HEK293 (cell line): ENCODE results near the gene ARRDC2.

ENCODE experiments used
- BCL11B ChIP-seq: fragments of 450-650 bp; formaldehyde crosslinking; IDR thresholded peaks from 2 replicates; pipeline ENCODE4 v1.5.1; 2016; ENCODE audit warnings: low read depth, missing biosample characterization, missing genetic modification characterization
- GLI4 ChIP-seq: fragments of 450-650 bp; formaldehyde crosslinking; IDR thresholded peaks from 2 replicates; pipeline ENCODE4 v1.5.1; 2016; ENCODE audit warnings: missing biosample characterization, missing genetic modification characterization
- HOXD13 ChIP-seq: sonication (generic); formaldehyde crosslinking; IDR thresholded peaks from 2 replicates; pipeline ENCODE4 v1.8.0; 2022; ENCODE audit warnings: missing genetic modification reagents, borderline replicate concordance
- MZF1 ChIP-seq: fragments of 450-650 bp; formaldehyde crosslinking; IDR thresholded peaks from 2 replicates; pipeline ENCODE4 v1.5.1; 2017; ENCODE audit warnings: missing biosample characterization, missing genetic modification characterization, borderline replicate concordance
- PBX3 ChIP-seq: sonication (generic); formaldehyde crosslinking; IDR thresholded peaks from 2 replicates; pipeline ENCODE4 v1.8.1; 2022; ENCODE audit warnings: mild to moderate bottlenecking, moderate library complexity, missing genetic modification reagents
- PRDM1 ChIP-seq: fragments of 450-650 bp; formaldehyde crosslinking; IDR thresholded peaks from 2 replicates; pipeline ENCODE4; 2016; ENCODE audit warnings: missing biosample characterization, missing genetic modification characterization
- SALL2 ChIP-seq: fragments of 450-650 bp; formaldehyde crosslinking; IDR thresholded peaks from 2 replicates; pipeline ENCODE4 v1.5.0; 2017; ENCODE audit warnings: missing biosample characterization, mild to moderate bottlenecking, missing genetic modification characterization, borderline replicate concordance
- SCRT1 ChIP-seq: fragments of 450-650 bp; formaldehyde crosslinking; IDR thresholded peaks from 2 replicates; pipeline ENCODE4 v1.5.1; 2016; ENCODE audit warnings: missing biosample characterization, missing genetic modification characterization, borderline replicate concordance
- ZBTB17 ChIP-seq: fragments of 450-650 bp; formaldehyde crosslinking; IDR thresholded peaks from 2 replicates; pipeline ENCODE4 v1.5.1; 2016; ENCODE audit warnings: missing biosample characterization, missing genetic modification characterization
- ZBTB48 ChIP-seq: fragments of 450-650 bp; formaldehyde crosslinking; IDR thresholded peaks from 2 replicates; pipeline ENCODE4 v1.5.1; 2016; ENCODE audit warnings: missing biosample characterization, missing genetic modification characterization
- ZBTB49 ChIP-seq: fragments of 450-650 bp; formaldehyde crosslinking; IDR thresholded peaks from 2 replicates; pipeline ENCODE4 v1.5.1; 2016; ENCODE audit warnings: missing biosample characterization, missing genetic modification characterization, low read depth
- ZBTB8A ChIP-seq: fragments of 450-650 bp; formaldehyde crosslinking; IDR thresholded peaks from 2 replicates; pipeline ENCODE4 v1.5.1; 2016; ENCODE audit warnings: missing biosample characterization, missing genetic modification characterization
- ZEB2 ChIP-seq: fragments of 450-650 bp; formaldehyde crosslinking; IDR thresholded peaks from 2 replicates; pipeline ENCODE4 v1.5.1; 2016; ENCODE audit warnings: missing biosample characterization, missing genetic modification characterization
- ZFHX2 ChIP-seq: fragments of 450-650 bp; formaldehyde crosslinking; conservative IDR thresholded peaks from 2 replicates; pipeline ENCODE4 v1.5.1; 2016; ENCODE audit warnings: missing biosample characterization, missing genetic modification characterization
- ZNF169 ChIP-seq: fragments of 450-650 bp; formaldehyde crosslinking; IDR thresholded peaks from 2 replicates; pipeline ENCODE4 v1.5.1; 2016; ENCODE audit warnings: missing biosample characterization, missing genetic modification characterization
- ZNF19 ChIP-seq: fragments of 450-650 bp; formaldehyde crosslinking; IDR thresholded peaks from 2 replicates; pipeline ENCODE4; 2016; ENCODE audit warnings: missing biosample characterization, missing genetic modification characterization, low read depth
- ZNF280D ChIP-seq: fragments of 450-650 bp; formaldehyde crosslinking; IDR thresholded peaks from 2 replicates; pipeline ENCODE4 v1.5.1; 2016; ENCODE audit warnings: missing biosample characterization, missing genetic modification characterization
- ZNF366 ChIP-seq: fragments of 450-650 bp; formaldehyde crosslinking; conservative IDR thresholded peaks from 2 replicates; pipeline ENCODE4 v1.5.1; 2016; ENCODE audit warnings: missing biosample characterization, missing genetic modification characterization
- ZNF521 ChIP-seq: fragments of 450-650 bp; formaldehyde crosslinking; IDR thresholded peaks from 2 replicates; pipeline ENCODE4 v1.5.1; 2017; ENCODE audit warnings: missing biosample characterization, mild to moderate bottlenecking, missing genetic modification characterization
- ZNF529 ChIP-seq: fragments of 450-650 bp; formaldehyde crosslinking; IDR thresholded peaks from 2 replicates; pipeline ENCODE4 v1.5.1; 2017; ENCODE audit warnings: missing genetic modification characterization, missing biosample characterization; ENCODE audit not compliant: insufficient replicate concordance
- ZNF530 ChIP-seq: fragments of 450-650 bp; formaldehyde crosslinking; IDR thresholded peaks from 2 replicates; pipeline ENCODE4 v1.5.1; 2016; ENCODE audit warnings: low read depth, missing biosample characterization, missing genetic modification characterization
- ZNF549 ChIP-seq: fragments of 450-650 bp; IDR thresholded peaks from 2 replicates; pipeline ENCODE4 v1.5.1; 2018; ENCODE audit warnings: missing biosample characterization, missing genetic modification characterization, mild to moderate bottlenecking, inconsistent platforms, moderate library complexity
- ZNF624 ChIP-seq: fragments of 450-650 bp; formaldehyde crosslinking; IDR thresholded peaks from 2 replicates; pipeline ENCODE4 v1.5.1; 2017; ENCODE audit warnings: missing biosample characterization, missing genetic modification characterization
- ZNF707 ChIP-seq: fragments of 450-650 bp; formaldehyde crosslinking; IDR thresholded peaks from 2 replicates; pipeline ENCODE4 v1.5.1; 2016; ENCODE audit warnings: missing biosample characterization, missing genetic modification characterization
- ZSCAN18 ChIP-seq: fragments of 450-650 bp; formaldehyde crosslinking; IDR thresholded peaks from 2 replicates; pipeline ENCODE4 v1.5.1; 2016; ENCODE audit warnings: missing biosample characterization, missing genetic modification characterization
- ZSCAN4 ChIP-seq: fragments of 450-650 bp; formaldehyde crosslinking; IDR thresholded peaks from 2 replicates; pipeline ENCODE4 v1.5.1; 2017; ENCODE audit warnings: missing biosample characterization, missing genetic modification characterization
- TF ChIP-seq, protein P1 (sequence below): fragments of 450-650 bp; formaldehyde crosslinking; IDR thresholded peaks from 2 replicates; pipeline ENCODE4 v1.5.1; 2016; ENCODE audit warnings: missing biosample characterization, missing genetic modification characterization
- TF ChIP-seq, protein P2 (sequence below): fragments of 450-650 bp; formaldehyde crosslinking; IDR thresholded peaks from 2 replicates; pipeline ENCODE4 v1.5.1; 2016; ENCODE audit warnings: missing biosample characterization, missing genetic modification characterization

The ARRDC2 gene

GRCh38 chr19:17996826-17997316, 11.1 kb upstream of the ARRDC2 start (continued):
- no peak for TF ChIP-seq ZNF521 (tag by site-specific recombination)
- no peak for TF ChIP-seq ZBTB8A
- TF ChIP-seq ZNF19 (tag by site-specific recombination) = no peak
- TF ChIP-seq GLI4 (tag by site-specific recombination) = no peak
- no peak for TF ChIP-seq SCRT1 (tag by site-specific recombination)
- no peak for TF ChIP-seq SALL2 (tag by site-specific recombination)
- TF ChIP-seq MZF1 (tag by site-specific recombination) = no peak
- TF ChIP-seq ZNF366 (tag by site-specific recombination) = peak; percentile 59
- no peak for TF ChIP-seq PRDM1 (tag by site-specific recombination)
- TF ChIP-seq ZBTB17 (tag by site-specific recombination) = peak; percentile 42
- TF ChIP-seq PBX3 = 0 out of 2 replicates have a peak, but pooled peaks have one; percentile 80
- TF ChIP-seq, protein P1, sequence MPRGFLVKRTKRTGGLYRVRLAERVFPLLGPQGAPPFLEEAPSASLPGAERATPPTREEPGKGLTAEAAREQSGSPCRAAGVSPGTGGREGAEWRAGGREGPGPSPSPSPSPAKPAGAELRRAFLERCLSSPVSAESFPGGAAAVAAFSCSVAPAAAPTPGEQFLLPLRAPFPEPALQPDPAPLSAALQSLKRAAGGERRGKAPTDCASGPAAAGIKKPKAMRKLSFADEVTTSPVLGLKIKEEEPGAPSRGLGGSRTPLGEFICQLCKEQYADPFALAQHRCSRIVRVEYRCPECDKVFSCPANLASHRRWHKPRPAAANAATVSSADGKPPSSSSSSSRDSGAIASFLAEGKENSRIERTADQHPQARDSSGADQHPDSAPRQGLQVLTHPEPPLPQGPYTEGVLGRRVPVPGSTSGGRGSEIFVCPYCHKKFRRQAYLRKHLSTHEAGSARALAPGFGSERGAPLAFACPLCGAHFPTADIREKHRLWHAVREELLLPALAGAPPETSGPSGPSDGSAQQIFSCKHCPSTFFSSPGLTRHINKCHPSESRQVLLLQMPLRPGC (tag by site-specific recombination) = no peak
- TF ChIP-seq, protein P2, sequence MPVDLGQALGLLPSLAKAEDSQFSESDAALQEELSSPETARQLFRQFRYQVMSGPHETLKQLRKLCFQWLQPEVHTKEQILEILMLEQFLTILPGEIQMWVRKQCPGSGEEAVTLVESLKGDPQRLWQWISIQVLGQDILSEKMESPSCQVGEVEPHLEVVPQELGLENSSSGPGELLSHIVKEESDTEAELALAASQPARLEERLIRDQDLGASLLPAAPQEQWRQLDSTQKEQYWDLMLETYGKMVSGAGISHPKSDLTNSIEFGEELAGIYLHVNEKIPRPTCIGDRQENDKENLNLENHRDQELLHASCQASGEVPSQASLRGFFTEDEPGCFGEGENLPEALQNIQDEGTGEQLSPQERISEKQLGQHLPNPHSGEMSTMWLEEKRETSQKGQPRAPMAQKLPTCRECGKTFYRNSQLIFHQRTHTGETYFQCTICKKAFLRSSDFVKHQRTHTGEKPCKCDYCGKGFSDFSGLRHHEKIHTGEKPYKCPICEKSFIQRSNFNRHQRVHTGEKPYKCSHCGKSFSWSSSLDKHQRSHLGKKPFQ (tag by site-specific recombination) = no peak
- TF ChIP-seq ZSCAN18 (tag by site-specific recombination) = no peak
- no peak for TF ChIP-seq HOXD13 (CRISPR knock-in tag)
- no peak for TF ChIP-seq ZSCAN4 (tag by site-specific recombination)
- TF ChIP-seq ZFHX2 (tag by site-specific recombination) = peak; percentile 82
- TF ChIP-seq ZNF624 (tag by site-specific recombination) = no peak
- no peak for TF ChIP-seq ZNF280D
- TF ChIP-seq ZBTB48 (tag by site-specific recombination) = 0 out of 2 replicates have a peak, but pooled peaks have one; percentile 50
- TF ChIP-seq ZNF169 (tag by site-specific recombination) = no peak
- TF ChIP-seq ZBTB49 (tag by site-specific recombination) = no peak
- no peak for TF ChIP-seq ZNF707 (tag by site-specific recombination)
- no peak for TF ChIP-seq ZNF530 (tag by site-specific recombination)
- TF ChIP-seq ZEB2 = peak; percentile 61
- TF ChIP-seq BCL11B (tag by site-specific recombination) = 0 out of 2 replicates have a peak, but pooled peaks have one; percentile 29
- TF ChIP-seq ZNF529 (tag by site-specific recombination) = no peak
- TF ChIP-seq ZNF549 (tag by site-specific recombination) = no peak
